NK-92 (cell line): ENCODE measurements around the gene GPR141.

Experiments used
- DNase-seq: peaks from one replicate; lab custom pipeline; 2025; ENCODE audit not compliant: unreplicated experiment; lab: John Stamatoyannopoulos, UW

GPR141 gene

GRCh38 chr7:37782166-37782565, 98.6 kb downstream of the GPR141 start:
- DNase-seq = no peak

- DNase-seq = no peak
Observed at GRCh38 chr7:37784015-37784414, 100.4 kb downstream of the GPR141 start.

- no peak for DNase-seq
Observed at GRCh38 chr7:37786741-37787569, 103.4 kb downstream of the GPR141 start.
